Left lobe of liver (tissue), 2 donors: ENCODE results near the gene TMEM185B. TPM values are rescaled to one million over a fixed set of nuclear protein-coding genes. Genes with fewer than 3 reads are reported as not detected.

Experiments used
- ATAC-seq: fragments of 200-7000 bp; cut with Tn5 transposase; one replicate; pipeline ENCODE4 v1.9.1; 2020; ENCODE audit warnings: mild to moderate bottlenecking, moderate library complexity
- DNase-seq: peaks from one replicate; pipeline ENCODE4 v3.0.0-alpha.2; 2020; ENCODE audit warnings: low spot score
- total RNA-seq: library from RNA; stranded (reverse); gene quantifications from one replicate; pipeline ENCODE4 v1.2.1, GENCODE V29; 2021
- donor health status: DM: no; HTN: no; CAD: no; lungs with moderate emphysema.
- donor health status: DM: no; HTN: yes; CAD: no.

TMEM185B gene
- total RNA-seq, 1 donor from 2014 or later = 3.4 TPM

DNA sequence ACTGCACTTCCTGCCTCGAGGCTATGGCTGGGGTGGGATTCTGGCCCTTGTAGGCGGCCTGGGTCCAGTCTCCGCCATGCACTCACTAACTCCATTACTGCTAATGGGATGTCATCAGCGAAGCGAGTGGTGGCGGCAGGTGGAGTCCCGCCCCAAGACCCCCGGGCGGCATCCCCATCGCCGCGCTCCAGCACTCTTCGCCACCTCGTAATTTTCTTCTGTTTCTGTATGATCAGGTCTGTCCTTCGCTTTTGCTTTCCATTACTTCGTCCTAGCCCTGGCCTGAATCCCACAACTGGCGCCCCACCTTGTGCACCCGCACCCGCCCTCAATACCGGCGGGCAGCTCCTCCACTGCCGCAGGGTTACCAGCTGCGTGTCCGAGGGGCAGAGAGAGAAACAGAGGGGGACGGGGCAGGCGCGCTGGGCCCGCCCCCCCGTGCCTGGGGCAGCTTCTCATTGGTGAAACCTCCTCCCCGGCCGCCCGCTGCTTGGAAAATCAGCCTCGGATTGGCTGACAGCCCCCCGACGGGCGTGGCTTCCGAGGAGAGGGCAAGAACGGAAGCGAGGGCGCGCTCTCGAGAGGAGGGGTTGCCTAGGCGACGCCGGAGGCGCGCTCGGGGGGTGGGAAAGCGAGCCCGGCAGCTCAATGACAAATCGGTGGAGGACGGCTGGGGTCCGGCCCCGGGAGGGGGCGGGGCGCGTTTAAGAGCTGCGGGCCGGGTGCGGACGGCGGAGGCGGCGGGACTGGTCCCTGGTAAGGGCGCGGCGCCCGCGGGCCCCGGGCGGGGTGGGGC, 29.2 kb upstream of the TMEM185B start, which contains the start of gene RALB:
Gene RALB, plus strand, starts transcription at position 628 of the 796 bp plus-strand sequence. CDS start 25,813 bp downstream, outside the sequence.
- peak; percentile 100 for DNase-seq
- peak; percentile 92 for ATAC-seq

DNA sequence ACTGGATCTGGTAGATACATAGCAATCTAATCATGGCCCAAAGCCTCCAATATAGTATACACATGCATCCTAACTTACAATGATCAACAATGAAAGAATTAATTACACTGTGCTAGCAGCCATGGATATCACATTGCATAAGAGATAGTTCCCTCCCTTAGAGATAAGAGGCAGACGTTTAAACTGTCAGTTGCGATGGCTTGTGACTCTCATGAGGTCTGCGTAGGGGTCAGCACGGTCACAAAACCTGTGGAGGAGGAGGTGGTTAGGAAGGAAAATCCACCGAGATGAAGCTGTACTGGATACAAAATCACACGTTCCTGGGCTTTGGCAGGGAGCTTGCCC, 28.7 kb upstream of the TMEM185B start:
- ATAC-seq (no peak), DNase-seq (no peak)

DNA sequence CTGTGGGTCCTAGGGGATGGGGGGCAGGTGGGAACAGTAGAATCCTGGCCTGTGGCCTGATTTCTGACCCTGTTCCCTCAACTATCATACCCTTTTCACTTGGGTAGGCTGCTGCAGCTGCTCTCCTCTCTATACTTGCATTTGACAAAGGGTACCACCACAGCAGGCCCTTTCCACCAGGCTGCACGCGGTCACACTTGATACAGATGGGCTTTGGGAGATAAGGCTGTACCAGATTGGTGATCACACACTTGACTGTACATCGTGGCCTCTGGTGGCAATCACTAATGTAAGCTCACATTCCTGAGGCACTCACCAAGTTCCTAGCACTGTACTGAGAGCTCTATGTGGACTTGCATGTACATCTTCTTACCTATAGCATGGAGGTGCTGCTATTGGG, 27.9 kb upstream of the TMEM185B start:
- DNase-seq (no peak), ATAC-seq (no peak)

DNA sequence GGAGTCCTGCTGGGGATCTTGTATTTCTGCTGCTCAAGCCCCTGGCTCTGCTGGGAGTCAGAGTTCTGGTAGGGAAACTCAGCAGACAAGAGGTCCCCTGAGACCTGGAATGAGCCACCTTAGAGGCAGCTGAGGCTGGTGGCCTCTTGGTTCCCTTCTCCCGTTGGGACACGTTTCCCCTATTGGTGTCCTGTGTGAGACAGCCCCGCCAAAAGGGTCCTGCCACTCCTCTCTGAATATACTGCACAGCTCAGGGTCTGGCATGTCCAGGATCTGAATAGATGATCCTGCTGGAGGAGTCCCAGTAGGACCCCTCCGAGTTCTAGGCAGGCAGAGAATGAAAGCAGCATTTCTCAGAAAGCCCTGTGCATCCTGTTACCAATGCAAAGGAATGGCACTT, 27.4 kb upstream of the TMEM185B start:
- ATAC-seq (no peak), DNase-seq (no peak)

DNA sequence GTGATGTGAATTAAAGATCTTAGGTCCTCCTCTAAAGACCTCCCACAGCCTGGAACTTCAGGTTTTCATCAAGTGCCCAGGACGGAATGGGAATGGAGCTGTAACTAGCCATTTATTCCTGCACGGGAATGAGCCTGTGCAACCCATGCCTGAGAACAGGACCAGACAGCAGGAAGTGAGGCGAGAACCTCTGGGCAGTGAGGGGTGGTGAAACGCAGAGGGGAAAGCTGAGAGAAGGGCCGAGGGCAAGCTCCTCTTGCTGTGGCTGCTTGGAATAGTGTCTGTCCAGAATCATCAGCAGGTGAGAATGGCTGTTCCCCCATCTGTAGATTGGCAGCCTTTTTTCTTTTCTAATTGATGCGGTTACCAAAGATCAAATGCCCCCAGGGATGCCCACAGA, 24.7 kb upstream of the TMEM185B start:
- ATAC-seq = no peak
- DNase-seq = no peak

DNA sequence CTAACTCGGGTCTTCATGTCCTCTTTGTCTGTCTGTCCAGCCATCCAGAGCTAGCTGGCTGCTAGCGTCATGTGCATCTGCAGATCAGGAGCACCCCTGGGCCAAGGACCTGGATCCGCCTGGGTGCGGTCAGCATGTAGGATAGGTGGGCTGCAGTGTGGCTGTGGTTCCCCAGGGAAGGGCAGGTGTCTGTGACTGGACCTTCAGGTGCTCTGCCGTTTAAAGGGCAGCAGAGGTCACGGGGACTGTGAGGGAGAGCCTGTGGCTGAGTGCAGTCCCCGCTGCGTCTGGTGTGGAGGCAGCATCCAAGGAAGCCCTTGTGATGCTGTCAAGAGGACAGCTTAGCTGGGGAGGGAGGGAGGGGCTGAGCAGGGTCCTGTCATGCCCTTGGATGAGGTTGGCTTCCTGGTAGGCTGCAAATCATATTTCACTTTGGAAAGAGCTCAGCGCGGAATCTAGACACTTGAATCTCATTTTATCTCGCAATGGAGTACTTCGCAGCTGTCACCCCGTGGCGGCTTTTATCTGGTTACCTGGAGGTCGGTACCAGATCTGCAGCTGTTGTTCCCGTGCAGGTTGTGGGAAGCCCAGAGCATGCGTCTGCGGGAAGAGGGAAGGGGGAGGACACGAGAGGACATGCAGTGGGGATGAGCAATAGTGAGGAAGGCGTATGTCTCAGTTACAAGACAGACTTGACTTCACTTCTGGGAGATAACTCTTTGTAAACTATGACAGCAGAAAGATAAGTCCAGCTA, 23.5 kb upstream of the TMEM185B start:
- ATAC-seq = no peak
- no peak for DNase-seq

DNA sequence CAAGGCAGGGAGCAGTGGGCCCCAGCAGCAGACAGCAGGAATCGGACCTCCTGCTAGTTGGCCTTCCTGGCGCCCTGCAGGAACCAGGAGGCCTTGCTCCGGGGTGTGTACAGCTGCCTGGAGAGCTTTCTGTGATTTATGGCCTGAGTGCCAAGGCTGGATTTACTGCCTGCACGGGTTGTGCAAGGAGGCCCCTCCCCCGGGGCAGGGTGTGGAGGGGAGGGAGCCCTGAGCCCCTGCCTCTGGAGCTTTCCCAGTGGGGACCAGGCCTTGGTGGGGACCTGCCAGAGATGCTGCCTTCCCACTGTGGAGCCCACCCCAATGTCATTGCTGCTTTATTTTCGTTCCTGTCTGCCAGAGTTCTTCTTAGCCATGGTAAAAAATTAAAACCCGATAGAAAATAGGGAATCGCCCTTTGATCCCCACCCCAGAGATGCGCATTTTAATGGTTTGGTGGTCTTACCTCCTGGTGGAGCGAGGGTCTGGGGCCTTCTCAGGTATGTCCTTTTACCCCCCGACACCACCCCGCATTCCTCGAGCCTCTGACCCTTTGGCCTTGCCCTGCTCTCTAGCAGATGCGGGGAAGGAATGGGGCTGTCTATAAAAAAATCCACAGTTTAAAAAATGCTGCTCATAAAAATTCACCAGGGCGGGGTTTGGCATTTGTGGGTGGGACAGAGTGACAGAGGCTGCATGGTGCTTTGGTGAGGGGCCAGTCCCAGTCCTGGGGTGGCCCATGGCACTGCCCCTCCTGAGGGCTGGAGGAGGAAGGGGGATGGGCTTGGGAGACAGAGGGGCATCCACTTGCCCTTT, 22.5 kb upstream of the TMEM185B start:
- ATAC-seq = no peak
- DNase-seq = no peak

DNA sequence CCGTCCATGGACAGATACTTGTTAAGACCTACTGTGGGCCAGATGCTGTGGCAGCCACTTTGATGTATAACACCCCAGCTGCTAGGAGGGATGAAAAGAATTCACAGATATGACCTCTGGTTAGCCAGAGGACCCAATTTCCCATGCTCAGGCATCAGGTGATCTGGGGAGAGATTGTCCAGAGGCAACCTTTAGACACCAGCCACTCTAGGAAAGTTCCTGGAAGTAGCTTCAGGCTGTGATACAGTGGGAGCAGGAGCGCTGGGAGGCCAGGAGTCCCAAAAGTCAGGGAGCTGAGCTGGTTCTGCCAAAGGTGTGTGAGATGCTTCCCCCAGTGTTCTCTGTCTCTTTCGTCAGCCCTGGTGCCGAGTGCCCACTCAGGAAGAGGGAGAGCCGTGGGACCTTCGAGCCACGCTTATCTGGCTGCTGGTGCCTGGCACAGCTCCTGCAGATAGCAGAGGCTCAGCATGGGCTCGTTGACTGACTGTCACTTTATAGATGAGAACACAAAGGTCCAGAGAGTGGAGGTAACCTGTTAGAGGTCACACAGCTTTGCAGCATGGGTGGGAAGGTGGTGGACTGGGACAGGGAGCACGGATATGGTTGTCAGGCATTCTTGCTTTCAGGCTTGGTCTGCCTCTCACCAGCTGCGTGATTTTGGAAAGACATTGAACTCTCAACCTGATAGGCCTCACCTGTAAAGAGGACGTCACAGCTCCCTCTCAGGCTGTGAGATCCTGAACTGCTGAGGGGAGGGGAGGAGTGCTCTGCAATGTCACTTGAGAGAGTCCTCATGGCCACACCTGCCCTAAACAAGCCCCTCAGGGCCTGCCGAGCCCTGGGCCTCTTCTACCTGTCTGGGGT, 21.7 kb upstream of the TMEM185B start:
- DNase-seq (no peak), ATAC-seq (no peak)

DNA sequence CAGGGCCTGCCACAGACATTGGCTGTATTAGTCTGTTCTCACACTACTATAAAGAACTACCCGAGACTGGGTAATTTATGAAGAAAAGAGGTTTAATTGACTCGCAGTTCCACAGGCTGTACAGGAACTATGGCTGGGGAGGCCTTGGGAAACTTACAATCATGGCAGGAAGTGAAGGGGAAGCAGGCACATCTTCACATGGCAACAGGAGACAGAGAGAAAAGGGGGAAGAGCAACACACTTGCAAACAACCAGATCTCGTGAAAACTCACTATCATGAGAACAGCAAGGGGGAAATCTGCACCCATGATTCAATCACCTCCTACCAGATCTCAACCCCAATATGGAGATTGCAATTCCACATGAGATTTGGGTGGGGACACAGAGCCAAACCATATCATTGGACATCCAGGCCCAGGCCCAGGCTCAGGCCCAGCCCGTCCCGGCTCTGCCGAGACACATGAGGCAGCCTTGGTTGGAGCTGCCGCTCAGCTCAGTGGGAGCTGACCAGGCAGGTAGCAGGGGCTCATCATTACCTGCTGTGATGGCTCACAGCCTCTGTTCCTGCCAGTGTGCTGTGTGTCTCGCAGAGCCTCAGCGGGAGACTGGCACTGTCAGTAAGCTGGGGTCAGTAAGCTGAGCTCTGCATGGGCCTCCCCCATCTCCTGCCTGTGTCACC, 20.8 kb upstream of the TMEM185B start:
- ATAC-seq = no peak
- no peak for DNase-seq

DNA sequence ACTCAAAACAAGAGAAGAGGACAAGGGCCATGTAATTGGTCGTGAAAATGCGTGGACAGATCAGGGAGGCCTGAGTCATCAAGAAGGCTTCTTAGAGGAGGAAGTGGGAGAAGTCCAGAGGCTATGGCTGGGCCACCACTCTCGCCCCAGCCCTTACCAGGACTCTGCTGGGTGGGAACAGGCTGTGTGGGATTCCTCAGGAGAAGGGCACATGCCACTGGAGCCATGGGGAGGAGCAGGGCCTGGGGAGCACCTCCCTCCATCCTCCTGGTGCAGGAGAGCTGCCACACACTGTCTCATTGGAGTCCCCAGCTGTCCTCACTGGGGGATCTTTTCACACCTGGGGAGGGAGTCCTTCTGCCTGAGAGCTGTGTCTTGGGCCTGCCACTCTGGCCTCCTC, 20.0 kb upstream of the TMEM185B start:
- DNase-seq = no peak
- ATAC-seq = no peak

DNA sequence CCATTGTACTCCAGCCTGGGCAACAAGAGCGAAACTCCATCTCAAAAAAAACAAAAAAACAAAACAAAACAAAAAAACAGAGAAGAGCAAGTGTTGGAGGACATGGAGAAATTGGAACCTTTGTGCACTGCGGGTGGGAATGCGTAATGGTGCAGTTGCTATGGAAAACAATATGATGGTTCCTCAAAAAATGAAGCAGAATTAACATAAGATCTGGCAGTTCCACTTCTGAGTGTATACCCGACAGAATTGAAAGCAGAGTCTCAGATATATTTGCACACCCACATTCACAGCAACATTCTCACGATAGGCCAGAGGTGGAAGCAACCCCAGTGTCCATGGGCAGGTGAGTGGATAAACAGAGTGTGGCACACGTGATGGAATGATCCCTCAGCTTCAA, 18.5 kb upstream of the TMEM185B start:
- ATAC-seq = no peak

DNA sequence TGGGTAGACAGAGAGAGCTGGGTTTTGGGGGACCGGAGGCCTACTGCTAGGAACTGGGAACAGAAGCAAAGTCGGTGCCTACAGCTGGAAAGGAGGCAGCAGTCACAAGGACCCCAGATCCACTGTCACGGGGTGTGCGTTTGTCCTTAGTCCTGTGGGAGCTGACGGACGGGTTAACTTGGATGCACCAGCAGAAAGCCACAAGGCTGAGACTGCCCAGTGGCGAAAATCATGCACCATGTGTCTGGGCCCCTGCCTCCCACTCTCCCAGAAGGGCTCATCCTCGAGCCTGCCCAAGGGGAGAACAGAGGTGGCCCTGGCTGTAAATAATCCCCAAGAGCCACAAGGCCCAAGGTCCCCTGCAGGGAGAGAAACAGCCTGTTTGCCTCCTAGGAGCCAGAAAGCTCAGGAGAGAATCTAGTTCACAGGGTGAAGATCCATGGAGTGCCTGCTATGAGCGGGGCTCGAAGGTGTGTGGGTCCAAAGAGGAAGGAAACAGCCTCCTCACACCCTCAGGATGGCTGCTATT, 17.8 kb upstream of the TMEM185B start:
- ATAC-seq = no peak
- no peak for DNase-seq

More for the DNA sequence above, 18.5 kb upstream of the TMEM185B start:
- DNase-seq = no peak

DNA sequence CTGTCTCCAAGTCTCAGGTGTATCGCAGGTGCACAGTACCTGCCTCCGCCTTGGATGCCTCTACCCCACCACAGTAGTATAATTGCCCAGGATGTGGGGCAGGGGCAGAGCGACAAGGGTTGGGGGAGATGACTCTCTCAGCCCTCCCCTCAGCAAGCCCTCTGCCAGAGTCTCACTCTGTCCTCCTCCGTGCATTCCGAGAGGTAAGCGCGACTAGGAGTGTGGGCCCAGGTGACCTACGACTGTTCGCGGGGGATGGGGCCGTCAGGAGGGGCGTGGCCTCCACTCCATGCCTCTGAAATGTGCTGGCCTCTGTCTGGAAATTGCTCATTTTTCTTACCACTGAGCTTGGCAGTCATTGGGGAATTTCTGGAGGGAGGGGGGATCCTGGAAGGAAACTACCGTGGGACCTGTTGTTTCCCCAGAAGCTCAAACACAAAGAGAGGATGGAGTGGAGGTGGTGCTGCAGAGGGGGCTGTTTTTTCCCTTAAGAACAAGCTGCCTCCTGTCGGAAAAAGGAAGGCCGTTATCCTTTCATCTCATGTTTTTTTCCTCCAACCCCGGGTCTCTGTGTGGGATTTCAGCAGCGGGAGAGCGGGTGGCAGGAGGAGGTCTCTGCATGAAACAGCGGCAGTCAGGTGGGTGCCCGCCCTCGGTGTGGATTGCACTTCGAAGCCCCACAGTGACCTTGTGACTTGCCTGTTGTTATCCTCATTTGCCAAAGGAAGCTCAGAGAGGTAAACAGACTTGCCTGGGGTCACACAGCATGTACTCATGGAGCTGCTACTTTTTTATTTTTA, 16.5 kb upstream of the TMEM185B start:
- DNase-seq (no peak), ATAC-seq (peak; percentile 50)

DNA sequence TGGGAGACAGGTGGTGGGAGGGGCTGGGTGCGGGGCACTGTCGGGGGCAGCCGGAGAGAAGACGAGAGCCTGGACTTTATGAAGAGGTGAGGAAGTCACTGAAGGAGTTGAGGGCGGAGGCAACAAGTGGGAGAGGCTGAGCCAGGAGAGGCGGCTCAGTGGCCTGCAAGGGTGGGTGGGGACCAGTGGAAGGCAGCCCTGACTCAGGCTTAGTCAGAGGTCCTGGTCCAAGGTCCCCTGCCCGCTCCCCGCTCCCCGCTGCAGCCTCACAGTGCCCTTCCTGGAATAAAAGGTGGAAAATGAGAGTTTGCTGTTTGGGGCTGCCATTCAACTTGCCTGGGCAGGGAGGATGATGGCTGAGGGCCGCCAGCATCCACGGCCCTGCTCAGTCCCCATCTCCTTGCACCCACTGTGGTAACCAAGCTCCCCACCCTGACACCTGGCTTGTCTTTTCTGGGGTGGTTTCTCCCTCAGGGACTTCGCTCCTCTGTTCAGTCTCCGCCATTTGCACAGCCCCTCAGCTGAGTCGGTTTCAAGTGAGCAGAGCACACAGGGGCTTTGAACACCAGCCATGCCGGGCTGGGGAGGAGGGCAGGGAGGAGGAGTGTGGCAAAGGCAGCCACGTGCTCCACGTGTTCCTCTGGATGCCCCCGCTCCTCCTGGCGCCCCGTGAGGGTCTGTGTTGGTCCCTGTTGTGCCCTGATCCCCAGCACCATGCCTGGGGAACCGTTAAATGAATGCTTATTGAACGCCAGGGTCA, 15.7 kb upstream of the TMEM185B start:
- no peak for DNase-seq
- no peak for ATAC-seq

DNA sequence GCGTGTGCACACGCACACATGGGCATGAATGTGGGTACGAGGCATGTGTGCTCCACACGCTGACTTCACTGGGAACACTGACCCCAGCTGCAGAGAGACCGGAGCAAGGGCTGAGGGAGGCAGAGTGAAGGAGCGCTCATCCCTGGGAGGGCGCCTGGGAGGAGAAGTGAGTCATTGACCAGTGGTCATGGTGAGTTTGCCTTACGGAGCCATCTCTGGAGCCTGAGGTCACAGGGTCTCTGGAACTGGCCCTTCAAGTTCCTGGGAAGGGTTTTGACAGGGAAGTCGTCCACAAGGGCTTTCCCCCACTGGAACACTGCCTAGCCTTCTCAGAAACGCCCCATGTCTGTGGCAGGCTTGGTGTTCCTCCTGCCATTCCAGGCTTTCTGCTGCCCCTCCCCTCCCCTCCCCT, 14.3 kb upstream of the TMEM185B start:
- ATAC-seq = no peak

DNA sequence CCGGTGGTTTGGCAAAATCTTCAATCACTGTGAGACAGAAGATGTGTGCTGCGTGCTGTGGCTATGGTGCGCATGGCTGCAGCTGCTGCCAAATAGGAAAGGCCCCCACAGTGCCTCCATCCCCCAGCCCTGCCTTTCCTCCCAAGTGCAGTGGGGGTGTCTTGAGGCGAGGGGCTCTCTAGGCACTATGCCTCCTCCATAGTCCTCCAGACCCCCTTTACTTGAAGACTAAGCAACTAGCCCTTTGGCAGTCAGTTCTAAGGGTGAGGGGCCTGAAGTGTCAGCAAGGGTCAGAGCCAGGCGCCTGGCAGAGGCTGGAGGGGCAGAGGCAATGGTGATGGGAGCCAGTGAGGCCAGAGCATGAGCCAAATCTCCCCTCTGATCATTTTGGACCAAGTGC, 13.6 kb upstream of the TMEM185B start:
- DNase-seq (no peak), ATAC-seq (no peak)

More for the DNA sequence above, 14.3 kb upstream of the TMEM185B start:
- no peak for DNase-seq

DNA sequence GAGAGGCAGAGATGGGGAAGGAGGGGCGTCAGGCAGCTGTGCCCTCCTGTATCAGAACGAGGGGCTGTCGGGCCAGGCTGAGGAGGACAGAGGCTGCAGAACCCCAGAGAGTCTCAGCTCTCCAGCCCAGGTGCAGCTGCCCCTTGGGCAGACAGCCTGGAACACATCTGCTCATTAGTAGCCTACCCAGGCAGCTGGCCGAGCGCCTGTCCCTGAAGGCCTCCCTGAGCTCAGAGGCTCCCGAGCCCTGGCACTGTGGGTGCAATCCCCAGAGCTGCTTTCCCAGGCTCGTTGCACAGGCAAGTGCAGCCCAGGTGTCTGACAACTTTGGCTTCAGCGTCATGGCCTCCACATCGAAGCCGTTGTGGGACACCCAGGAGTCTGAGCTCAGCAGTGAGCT, 13.1 kb upstream of the TMEM185B start:
- ATAC-seq = no peak
- no peak for DNase-seq

DNA sequence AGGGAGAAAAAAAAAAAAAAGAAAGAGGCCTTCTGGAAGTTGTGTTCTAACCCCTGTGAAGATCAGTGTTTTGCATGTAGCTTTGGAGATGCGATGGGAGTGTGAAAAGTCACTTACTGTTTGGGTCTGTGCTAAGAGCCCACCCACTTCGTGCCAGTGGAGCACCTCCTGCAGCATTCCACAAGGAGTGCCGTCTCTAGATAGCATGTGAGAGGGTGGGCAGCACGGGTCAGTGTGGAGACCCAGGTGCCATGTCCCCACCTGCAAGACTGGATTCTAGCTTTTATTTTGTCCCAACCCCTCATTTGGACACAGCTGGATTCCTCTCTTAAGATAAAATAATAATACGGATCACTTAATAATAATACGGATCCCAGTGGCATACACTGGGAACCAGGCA, 12.5 kb upstream of the TMEM185B start:
- no peak for DNase-seq
- no peak for ATAC-seq
